H54 (cell line): ENCODE data around the gene KRTAP10-5.
"Not testable (repeated sequence)": the region's sequence is repeated elsewhere in the genome, so short reads cannot be mapped to it uniquely, and the experiment has no call there.

Source experiments
- DNase-seq: peaks from one replicate; pipeline ENCODE4 v3.0.0; 2011; ENCODE audit warnings: low spot score, mixed read lengths; ENCODE audit not compliant: insufficient read length
- FAIRE-seq: peaks from 3 replicates; lab custom pipeline; 2011; peaks lifted over from hg19 to GRCh38; lab: Jason Lieb, UNC
- POLR2A ChIP-seq: IDR thresholded peaks from 2 replicates; pipeline ENCODE4 v1.6.1; 2011; ENCODE audit warnings: low read depth, mild to moderate bottlenecking, low read length

The KRTAP10-5 gene

GRCh38 chr21:44564886-44565598 lies 15.4 kb downstream of the KRTAP10-5 start:
- DNase-seq = no peak
- no peak for FAIRE-seq

GRCh38 chr21:44564099-44564498 lies 16.3 kb downstream of the KRTAP10-5 start:
- no peak for DNase-seq
- no peak for FAIRE-seq
- TF ChIP-seq POLR2A = no peak

More at GRCh38 chr21:44564886-44565598, 15.4 kb downstream of the KRTAP10-5 start:
- no peak for TF ChIP-seq POLR2A

GRCh38 chr21:44558695-44559094 lies 21.7 kb downstream of the KRTAP10-5 start, which contains the start of gene KRTAP10-3:
Gene KRTAP10-3, minus strand, starts transcription at chr21:44558795. Its CDS starts 80 bp downstream, at chr21:44558715.
- FAIRE-seq (no peak), DNase-seq (no peak)
- TF ChIP-seq POLR2A = no peak

- FAIRE-seq, DNase-seq: not testable (repeated sequence)
These were observed 22.1 kb downstream of the KRTAP10-5 start for GRCh38 chr21:44558329-44558675.

- TF ChIP-seq POLR2A = no peak
- DNase-seq (no peak), FAIRE-seq (no peak)
These were observed 22.7 kb downstream of the KRTAP10-5 start for GRCh38 chr21:44557491-44558328.

GRCh38 chr21:44556879-44557278 lies 23.5 kb downstream of the KRTAP10-5 start:
- FAIRE-seq (no peak), DNase-seq (no peak)
- TF ChIP-seq POLR2A = no peak

- FAIRE-seq = no peak
- TF ChIP-seq POLR2A = no peak
- DNase-seq = no peak
These were observed 25.1 kb downstream of the KRTAP10-5 start for GRCh38 chr21:44555200-44555875.

- FAIRE-seq = no peak
- TF ChIP-seq POLR2A = no peak
- DNase-seq = no peak
These were observed 27.7 kb downstream of the KRTAP10-5 start for GRCh38 chr21:44552681-44553080.

- FAIRE-seq (no peak), DNase-seq (no peak)
- TF ChIP-seq POLR2A = no peak
These were observed 28.3 kb downstream of the KRTAP10-5 start for GRCh38 chr21:44552136-44552535.

GRCh38 chr21:44551340-44551961 lies 29.0 kb downstream of the KRTAP10-5 start, which contains the start of gene KRTAP10-2:
Gene KRTAP10-2, minus strand, starts transcription at chr21:44551505. Its CDS starts 47 bp downstream, at chr21:44551458.
- no peak for DNase-seq
- TF ChIP-seq POLR2A = no peak

GRCh38 chr21:44550807-44551206 lies 29.6 kb downstream of the KRTAP10-5 start:
- TF ChIP-seq POLR2A = no peak
- DNase-seq = no peak
- FAIRE-seq = no peak

More at GRCh38 chr21:44551340-44551961, 29.0 kb downstream of the KRTAP10-5 start, which contains the start of gene KRTAP10-2:
- FAIRE-seq = no peak

- not testable (repeated sequence) for DNase-seq, FAIRE-seq
These were observed 30.1 kb downstream of the KRTAP10-5 start for GRCh38 chr21:44550285-44550684.

GRCh38 chr21:44549525-44550211 lies 30.7 kb downstream of the KRTAP10-5 start:
- no peak for TF ChIP-seq POLR2A
- FAIRE-seq = no peak
- no peak for DNase-seq
